Measurements from ENCODE around the gene GRAMD1C.

Gene GRAMD1C

DNA sequence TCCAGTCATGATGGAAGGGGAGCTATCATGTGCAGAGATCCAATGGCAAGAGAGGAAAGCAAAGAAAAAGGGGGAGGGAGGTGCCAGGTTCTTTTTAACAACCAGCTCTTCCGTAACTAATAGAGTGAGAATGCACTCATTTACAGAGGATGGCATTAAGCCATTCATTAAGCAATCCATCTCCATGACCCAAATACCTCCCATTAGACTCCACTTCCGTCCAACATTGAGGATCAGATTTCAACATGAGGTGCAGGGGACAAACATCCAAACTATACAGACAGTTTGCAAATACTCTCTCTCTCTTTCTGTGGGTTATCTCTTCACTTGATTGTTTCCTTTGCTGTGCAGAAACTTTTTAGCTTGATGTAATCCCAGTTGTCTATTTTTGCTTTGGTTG is 130.4 kb downstream of the GRAMD1C start:
- H3K27ac ChIP-seq (ENCODE audit: low read depth, low read length), result no peak overlapping the region
- H3K79me2 ChIP-seq (ENCODE audit: insufficient read depth, low read length), result no peaks in the 10 kb centered on the region
- H3K36me3 ChIP-seq (ENCODE audit: low read length), result peaks cover 22% of the 10 kb centered on the region
- H3K9me2 ChIP-seq (replicated peaks; ENCODE audit: insufficient read depth, low read length), result no peaks in the 10 kb centered on the region
- TF ChIP-seq, protein P1, sequence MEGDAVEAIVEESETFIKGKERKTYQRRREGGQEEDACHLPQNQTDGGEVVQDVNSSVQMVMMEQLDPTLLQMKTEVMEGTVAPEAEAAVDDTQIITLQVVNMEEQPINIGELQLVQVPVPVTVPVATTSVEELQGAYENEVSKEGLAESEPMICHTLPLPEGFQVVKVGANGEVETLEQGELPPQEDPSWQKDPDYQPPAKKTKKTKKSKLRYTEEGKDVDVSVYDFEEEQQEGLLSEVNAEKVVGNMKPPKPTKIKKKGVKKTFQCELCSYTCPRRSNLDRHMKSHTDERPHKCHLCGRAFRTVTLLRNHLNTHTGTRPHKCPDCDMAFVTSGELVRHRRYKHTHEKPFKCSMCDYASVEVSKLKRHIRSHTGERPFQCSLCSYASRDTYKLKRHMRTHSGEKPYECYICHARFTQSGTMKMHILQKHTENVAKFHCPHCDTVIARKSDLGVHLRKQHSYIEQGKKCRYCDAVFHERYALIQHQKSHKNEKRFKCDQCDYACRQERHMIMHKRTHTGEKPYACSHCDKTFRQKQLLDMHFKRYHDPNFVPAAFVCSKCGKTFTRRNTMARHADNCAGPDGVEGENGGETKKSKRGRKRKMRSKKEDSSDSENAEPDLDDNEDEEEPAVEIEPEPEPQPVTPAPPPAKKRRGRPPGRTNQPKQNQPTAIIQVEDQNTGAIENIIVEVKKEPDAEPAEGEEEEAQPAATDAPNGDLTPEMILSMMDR (IDR thresholded peaks at IDR 0.05; ENCODE audit: insufficient read depth, low read length, poor library complexity, severe bottlenecking), result no peak
- no peak for TF ChIP-seq EZH2phosphoT487 (conservative IDR thresholded peaks at IDR 0.05; ENCODE audit: low read length)
- no peaks in the 10 kb centered on the region for H3K27me3 ChIP-seq (ENCODE audit: low read length)
- H3F3A ChIP-seq (ENCODE audit: insufficient read depth), result no peaks in the 10 kb centered on the region
- no peak overlapping the region for H2AFZ ChIP-seq (ENCODE audit: low read depth, low read length, severe bottlenecking)
- H3K4me2 ChIP-seq (ENCODE audit: low read depth, low read length, poor library complexity, severe bottlenecking), result no peak overlapping the region
- 0 out of 2 replicates have a peak, but pooled peaks cover 7% of the 10 kb centered on the region for H3K9me3 ChIP-seq (ENCODE audit: insufficient read depth, low read length)
- no peak overlapping the region for H3K9ac ChIP-seq (ENCODE audit: low read length)
- no peaks in the 10 kb centered on the region for H4K20me1 ChIP-seq (ENCODE audit: low read depth, low read length)
- H3K4me3 ChIP-seq (ENCODE audit: insufficient read depth, low read length, poor library complexity, severe bottlenecking), result no peak overlapping the region

DNA sequence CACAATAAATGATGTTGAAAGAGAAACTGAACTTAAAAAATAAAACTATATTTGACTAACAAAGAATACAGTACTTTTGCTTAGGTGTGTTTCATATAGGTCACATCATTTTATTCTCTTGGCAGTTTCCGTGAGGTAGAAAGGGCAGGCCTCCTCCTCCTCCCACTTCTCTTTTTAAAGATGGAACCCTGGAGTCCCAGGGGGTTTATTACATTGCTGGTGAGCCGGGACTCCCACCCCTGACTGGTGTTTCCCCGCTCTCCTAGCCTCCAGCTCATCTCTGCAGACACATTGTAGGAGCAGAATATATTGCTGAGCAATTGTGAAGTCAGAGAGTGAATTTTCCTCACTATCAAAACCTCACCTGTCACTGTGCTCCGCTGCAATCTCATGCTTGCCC is 139.2 kb downstream of the GRAMD1C start:
- no peak for TF ChIP-seq EZH2phosphoT487 (conservative IDR thresholded peaks at IDR 0.05; ENCODE audit: low read length)
- TF ChIP-seq, protein P1 (IDR thresholded peaks at IDR 0.05; ENCODE audit: insufficient read depth, low read length, poor library complexity, severe bottlenecking), result no peak
- Histone ChIP-seq H3K9me3 (ENCODE audit: insufficient read depth, low read length) (0 out of 2 replicates have a peak, but pooled peaks cover 1% of the 10 kb centered on the region), H3F3A (ENCODE audit: insufficient read depth) (no peaks in the 10 kb centered on the region), H3K4me3 (ENCODE audit: insufficient read depth, low read length, poor library complexity, severe bottlenecking) (no peak overlapping the region), H3K9me2 (replicated peaks; ENCODE audit: insufficient read depth, low read length) (no peaks in the 10 kb centered on the region), H3K4me2 (ENCODE audit: low read depth, low read length, poor library complexity, severe bottlenecking) (no peak overlapping the region), H3K27me3 (ENCODE audit: low read length) (no peaks in the 10 kb centered on the region), H2AFZ (ENCODE audit: low read depth, low read length, severe bottlenecking) (no peak overlapping the region), H3K36me3 (ENCODE audit: low read length) (peaks cover 11% of the 10 kb centered on the region), H4K20me1 (ENCODE audit: low read depth, low read length) (no peaks in the 10 kb centered on the region), H3K79me2 (ENCODE audit: insufficient read depth, low read length) (no peaks in the 10 kb centered on the region), H3K27ac (ENCODE audit: low read depth, low read length) (no peak overlapping the region), H3K9ac (ENCODE audit: low read length) (no peak overlapping the region)

DNA sequence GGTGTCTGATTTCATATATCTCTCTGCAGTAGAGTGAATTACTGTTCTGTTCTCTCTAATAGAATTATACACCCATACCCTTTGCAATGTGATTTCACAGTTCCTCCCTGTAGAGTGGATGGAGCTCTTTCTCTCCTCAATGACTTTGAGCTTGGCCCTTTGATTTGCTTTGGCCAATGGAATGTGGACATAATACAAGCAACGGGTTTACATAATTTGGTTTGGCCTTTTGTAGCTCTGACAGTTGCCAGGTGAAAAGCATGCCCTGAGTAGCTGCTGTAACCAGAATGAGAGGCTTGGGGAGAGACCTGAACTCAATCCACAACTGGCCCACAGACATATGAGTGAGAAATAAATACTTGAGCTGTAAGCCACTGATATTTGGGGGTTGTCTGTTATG is 141.3 kb downstream of the GRAMD1C start:
- Histone ChIP-seq H3K36me3 (ENCODE audit: low read length) (no peaks in the 10 kb centered on the region), H3K27ac (ENCODE audit: low read depth, low read length) (no peak overlapping the region), H2AFZ (ENCODE audit: low read depth, low read length, severe bottlenecking) (no peak overlapping the region), H3K9me3 (ENCODE audit: insufficient read depth, low read length) (no peaks in the 10 kb centered on the region), H3K79me2 (ENCODE audit: insufficient read depth, low read length) (no peaks in the 10 kb centered on the region), H3F3A (ENCODE audit: insufficient read depth) (no peaks in the 10 kb centered on the region), H3K9ac (ENCODE audit: low read length) (no peak overlapping the region), H3K4me3 (ENCODE audit: insufficient read depth, low read length, poor library complexity, severe bottlenecking) (no peak overlapping the region), H3K27me3 (ENCODE audit: low read length) (no peaks in the 10 kb centered on the region), H3K9me2 (replicated peaks; ENCODE audit: insufficient read depth, low read length) (no peaks in the 10 kb centered on the region), H3K4me2 (ENCODE audit: low read depth, low read length, poor library complexity, severe bottlenecking) (no peak overlapping the region), H4K20me1 (ENCODE audit: low read depth, low read length) (no peaks in the 10 kb centered on the region)
- TF ChIP-seq EZH2phosphoT487 (conservative IDR thresholded peaks at IDR 0.05; ENCODE audit: low read length), result no peak
- TF ChIP-seq, protein P1 (IDR thresholded peaks at IDR 0.05; ENCODE audit: insufficient read depth, low read length, poor library complexity, severe bottlenecking), result no peak

Measured in SU-DHL-6 (cell line).